GM18508 (cell line): ENCODE results near the gene DHX9.
A peak's percentile ranks its signal among the peaks of the same experiment; 100 is the strongest.

Experiments used
- ATAC-seq: cut with Tn5 transposase; IDR thresholded peaks from one replicate; pipeline ENCODE4 v1.9.1; 2021; ENCODE audit warnings: moderate number of reproducible peaks; ENCODE audit not compliant: insufficient read depth, unreplicated experiment

Gene DHX9

DNA sequence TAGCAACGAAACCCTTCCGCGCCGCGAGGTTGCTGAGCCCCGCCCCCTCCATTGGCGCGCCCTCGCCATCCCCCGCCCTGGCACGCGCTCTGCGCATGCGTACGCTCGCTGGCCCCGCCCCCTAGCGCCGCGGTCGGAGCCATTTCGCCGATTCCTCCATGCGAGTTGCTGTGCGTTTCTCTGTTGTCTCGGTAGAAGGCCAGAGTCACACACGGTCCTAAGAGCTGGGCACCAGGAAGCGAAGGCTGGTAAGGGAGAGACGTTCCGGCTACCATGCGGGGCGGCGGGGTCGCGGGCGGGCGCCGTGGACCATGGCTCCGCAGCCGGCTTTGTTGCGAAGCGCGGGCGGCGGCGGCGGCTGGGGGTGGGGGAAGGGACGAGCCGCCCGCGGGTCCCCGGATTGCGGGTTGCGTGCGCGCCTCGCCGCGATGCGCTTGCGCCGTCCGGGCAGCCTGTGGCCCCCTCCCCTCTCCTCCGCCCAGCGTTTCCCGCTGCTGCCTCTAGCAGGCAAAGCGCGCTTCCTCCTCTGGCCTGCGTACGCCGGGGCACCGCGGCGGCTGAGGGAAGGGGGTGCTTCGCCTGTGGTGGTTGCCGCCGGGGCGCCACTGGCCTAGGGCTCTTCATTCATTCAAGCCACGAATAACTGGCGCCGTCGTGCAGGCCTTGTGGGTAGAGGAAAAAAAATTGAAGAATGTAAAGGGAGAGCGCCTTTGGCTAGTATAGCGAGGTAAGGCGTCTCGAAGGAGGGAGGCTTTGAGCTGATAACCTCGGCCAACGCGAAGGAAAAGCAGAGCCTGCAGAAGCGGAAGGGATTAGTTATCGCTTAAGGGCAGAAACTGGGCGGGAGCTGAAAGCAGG, at the start of gene DHX9:
Gene DHX9 (plus strand): TSS at position 139 of the 858 bp plus-strand sequence. CDS start 3,220 bp downstream, outside the sequence.
- peak; percentile 70 for ATAC-seq

GRCh38 chr1:182791281-182792179, 47.6 kb upstream of the DHX9 start:
- no peak for ATAC-seq

- no peak for ATAC-seq
Observed at GRCh38 chr1:182794091-182794490, 45.1 kb upstream of the DHX9 start.

DNA sequence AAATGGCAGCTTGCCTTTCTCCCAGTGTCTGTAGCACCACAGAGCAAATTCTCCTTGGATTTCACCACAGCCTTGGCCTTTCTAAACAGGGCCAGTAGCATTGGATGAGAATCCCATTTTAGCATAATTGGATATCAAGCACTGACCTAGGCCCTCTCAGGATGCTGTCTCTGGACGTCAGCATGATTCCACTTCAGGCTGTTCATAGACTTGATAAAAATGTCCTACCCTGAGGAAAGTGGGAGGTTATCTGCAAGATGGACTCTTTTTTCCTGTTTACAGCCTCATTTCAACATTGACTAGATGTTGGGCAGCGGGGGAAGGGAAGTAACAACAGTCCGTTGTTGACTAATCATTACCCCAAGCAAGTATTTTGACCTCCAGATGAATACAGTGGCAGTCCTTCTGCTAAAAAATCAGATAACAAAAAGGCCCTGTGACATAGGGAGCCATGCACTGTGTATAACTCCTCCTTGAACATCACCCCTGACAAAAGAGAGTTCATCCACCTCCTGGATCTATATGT, 44.4 kb upstream of the DHX9 start:
- no peak for ATAC-seq

GRCh38 chr1:182795563-182796228, 43.5 kb upstream of the DHX9 start:
- ATAC-seq = no peak

DNA sequence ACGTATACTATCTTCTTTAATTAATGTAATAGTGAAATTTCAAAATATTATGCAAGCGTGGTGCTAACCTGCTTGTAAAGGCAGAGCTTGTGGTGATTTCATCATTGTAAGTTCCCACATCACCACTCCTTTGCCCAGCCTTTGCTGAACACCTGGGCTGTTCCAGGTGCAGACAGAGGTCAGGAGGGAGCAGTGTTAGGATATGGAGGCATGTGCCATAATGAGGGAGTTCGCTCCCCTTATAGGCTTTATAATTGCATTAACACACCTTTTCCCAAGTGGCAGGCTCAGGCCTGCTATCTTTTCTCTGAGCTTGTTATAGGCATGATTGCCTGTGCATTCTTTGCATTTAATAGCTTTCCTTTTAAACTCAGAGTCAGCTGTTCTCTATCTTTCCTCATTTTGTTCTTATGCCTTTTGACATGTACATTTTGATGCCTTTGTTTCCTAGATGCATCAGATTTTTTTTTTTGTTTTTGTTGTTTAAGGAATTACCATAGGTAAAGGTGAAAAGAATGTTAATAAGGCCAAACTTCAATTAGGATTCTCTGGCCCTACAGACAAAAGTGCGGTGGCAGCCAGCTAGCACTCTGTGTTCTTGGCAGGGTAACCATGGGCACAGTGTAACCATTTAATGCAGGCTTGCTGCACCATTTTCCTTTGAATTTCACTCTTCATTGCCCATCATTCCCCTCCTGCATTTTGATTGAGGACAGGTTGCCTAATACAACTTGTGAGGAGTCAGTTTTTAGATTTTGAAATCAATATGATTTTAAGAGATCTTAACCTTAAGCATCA, 36.9 kb upstream of the DHX9 start:
- ATAC-seq = no peak

DNA sequence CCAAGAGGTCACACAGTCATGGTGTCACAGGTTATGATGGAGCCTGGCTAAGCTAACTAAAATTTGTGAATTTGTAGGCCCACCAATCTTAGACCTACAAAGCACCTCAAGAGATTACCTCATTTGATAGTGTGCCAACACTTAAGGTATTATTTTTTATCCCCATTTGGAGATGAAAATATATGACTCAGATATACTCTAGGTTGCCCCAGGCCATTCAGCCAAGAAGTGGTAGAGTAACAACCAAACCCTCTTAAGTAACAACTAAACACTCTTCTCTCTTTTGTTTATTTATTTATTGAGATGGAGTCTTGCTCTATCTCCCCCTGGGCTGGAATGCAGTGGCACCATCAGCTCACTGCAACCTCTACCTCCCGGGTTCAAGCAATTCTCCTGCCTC, 35.3 kb upstream of the DHX9 start:
- ATAC-seq = no peak

GRCh38 chr1:182806015-182806678, 33.0 kb upstream of the DHX9 start:
- no peak for ATAC-seq

DNA sequence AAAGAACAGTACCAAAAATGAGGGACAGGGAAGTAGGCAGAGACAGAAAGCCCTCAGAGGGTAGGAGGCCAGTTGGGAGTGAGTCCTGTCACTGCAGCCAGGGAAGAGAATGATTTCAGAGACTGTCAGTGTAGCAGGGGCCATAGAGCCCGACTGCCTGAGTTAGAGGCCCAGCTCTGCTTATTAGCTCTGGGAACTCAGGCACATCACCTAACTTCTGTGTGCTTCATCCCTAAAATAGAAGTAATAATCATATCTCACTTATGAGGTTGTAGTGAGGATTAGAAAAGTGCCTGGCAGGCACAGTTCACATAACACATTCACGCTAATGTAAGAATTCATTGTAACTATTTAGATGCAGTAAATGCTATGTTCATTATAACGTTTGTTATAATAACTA, 31.2 kb upstream of the DHX9 start:
- ATAC-seq = no peak

- ATAC-seq = no peak
Observed at GRCh38 chr1:182809414-182809957, 29.7 kb upstream of the DHX9 start.

GRCh38 chr1:182811975-182812722, 27.0 kb upstream of the DHX9 start:
- no peak for ATAC-seq

DNA sequence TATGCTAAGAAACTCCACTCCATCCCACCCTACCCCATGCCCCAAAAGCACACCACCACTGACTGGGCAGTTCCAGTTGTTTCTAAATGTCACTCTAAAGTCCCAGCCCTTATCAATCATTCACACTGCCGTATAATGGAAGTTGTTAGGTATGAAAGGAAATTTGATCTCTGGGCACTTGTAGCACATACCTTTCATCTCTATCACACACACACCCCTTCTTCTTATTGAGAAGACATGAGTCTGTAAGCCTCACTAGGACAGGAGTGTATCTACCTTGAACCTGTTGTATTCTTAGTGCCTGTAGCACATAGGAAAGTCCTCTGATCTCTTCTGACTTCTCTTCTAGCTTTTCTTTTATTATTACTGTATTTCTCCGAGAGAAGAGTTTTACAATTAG, 22.3 kb upstream of the DHX9 start:
- ATAC-seq = no peak

DNA sequence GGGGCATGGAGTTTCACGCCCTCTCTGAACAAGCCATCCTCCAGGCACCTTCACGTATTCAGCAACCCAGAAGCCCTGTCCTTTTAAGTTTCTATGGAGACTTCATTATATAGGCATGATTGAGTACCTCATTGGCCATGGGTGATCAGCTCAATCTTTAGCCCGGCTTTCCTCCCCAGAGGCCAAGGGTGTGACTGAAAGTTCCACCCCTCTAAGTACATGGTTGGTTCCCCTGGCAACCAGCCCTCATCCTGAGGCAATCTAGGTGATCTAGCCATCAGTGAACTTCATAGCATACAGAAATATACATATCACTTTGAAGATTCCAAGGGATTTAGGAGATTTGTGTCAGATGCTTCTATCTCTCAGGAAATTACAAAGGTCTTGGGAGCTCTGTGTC, 21.3 kb upstream of the DHX9 start:
- no peak for ATAC-seq

DNA sequence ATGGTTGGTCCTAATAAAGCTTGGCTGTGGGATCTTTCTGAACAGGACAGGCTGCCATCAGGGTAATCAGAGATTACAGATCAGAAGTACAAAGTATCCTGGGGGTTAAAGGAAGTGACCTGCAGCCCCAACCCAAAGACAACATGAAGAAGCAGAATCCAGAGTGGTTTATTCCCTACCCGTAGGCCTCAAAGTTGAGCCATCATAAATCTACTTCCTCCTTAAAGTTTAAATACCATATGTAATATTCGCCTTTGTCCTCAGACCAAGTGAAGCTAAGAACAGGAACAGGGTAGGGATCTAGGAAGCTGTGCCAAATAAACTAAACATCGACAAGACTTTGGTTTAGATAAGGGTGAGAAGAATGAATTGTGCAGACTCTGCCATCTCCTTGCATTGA, 15.9 kb upstream of the DHX9 start:
- ATAC-seq = no peak

DNA sequence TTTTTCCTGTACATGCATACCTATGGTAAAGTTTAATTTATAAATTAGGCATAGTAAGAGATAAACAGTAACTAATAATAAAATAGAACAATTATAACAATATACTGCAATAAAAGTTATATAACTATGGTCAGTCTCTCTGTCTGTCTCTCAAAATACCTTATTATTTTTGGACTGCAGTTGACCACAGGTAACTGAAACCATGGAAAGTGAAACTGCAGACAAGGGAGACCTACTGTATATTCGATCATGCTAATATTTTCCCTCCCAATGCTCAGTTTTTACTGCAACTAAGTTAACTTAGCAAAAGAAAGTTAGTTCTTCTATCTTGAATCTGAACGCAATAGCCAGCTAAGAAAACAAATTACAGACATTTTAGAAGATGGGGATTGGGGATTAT, 12.3 kb upstream of the DHX9 start:
- no peak for ATAC-seq

- no peak for ATAC-seq
Observed at GRCh38 chr1:182829285-182829932, 9.7 kb upstream of the DHX9 start.

DNA sequence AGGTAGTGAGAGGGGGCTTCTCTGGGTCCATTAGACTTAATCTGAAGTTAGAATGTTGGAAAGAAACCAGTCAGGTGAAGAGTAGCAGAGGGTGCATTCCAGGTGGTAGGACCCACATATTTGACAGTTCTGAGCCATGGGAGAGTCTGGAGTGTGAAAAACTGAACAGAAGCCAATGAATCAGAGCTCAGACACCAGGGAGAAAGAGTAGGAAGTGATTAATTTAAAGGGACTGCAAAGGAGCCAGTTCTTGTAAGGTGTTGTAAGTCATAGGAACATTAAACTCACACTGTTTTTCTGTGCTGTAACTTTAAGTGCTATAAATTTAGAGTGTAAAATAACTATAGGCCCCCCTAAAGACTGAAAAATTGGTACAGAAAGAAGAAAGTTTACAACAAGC, 5.9 kb upstream of the DHX9 start:
- ATAC-seq = no peak

GRCh38 chr1:182834326-182834725, 4.8 kb upstream of the DHX9 start:
- ATAC-seq = no peak
